GM10248 (cell line): ENCODE measurements around the gene LIMD2.

Source experiments
- CTCF ChIA-PET: fragments of 300-600 bp; sonication (Branson Sonifier 250); formaldehyde crosslinking; extraction: SDS; loops from one replicate; lab custom pipeline; 2021; ENCODE audit warnings: antibody characterized with exemption; lab: Yijun Ruan, JAX
- POLR2A ChIA-PET: fragments of 350-650 bp; sonication (Branson Sonifier 250); formaldehyde crosslinking; extraction: SDS; loops from one replicate; lab custom pipeline; 2020; ENCODE audit warnings: antibody characterized with exemption; lab: Yijun Ruan, JAX
- DNase-seq: peaks from one replicate; pipeline ENCODE4 v3.0.0; 2012; ENCODE audit errors: extremely low spot score
- TF ChIP-seq, protein P1 (sequence below): IDR thresholded peaks from 2 replicates; pipeline ENCODE4 v1.5.1; 2012; ENCODE audit warnings: mild to moderate bottlenecking, low read depth; ENCODE audit errors: extremely low read depth, missing control alignments, control extremely low read depth

Gene LIMD2

DNA sequence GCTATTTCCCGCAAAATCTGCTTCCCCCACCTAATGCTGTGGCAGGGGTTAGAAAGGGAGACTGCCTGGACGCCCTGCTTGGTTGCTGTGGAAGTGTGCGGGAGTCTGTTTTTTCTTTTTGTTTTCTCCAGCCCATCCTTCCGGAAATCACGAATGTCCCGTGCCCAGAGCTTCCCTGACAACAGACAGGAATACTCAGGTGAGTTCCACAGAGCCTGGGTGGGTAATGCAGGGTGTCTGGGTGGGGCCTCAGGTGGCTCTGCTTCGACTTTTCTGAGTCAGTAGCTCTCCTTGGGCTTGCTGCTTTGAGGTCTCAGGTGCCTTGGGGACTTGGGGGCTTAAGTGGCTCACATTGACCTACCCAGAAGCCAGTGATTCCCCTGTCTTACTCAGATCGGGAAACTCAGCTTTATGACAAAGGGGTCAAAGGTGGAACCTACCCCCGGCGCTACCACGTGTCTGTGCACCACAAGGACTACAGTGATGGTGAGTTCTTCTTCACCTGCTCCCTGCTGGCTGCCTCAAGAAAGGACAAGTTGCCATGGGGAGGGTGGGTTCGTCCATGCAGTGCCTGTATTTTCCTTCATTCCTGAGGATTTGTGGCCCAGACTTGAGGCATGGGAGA, 11.4 kb downstream of the LIMD2 start:
- DNase-seq: peak; percentile 50
- TF ChIP-seq, protein P1, sequence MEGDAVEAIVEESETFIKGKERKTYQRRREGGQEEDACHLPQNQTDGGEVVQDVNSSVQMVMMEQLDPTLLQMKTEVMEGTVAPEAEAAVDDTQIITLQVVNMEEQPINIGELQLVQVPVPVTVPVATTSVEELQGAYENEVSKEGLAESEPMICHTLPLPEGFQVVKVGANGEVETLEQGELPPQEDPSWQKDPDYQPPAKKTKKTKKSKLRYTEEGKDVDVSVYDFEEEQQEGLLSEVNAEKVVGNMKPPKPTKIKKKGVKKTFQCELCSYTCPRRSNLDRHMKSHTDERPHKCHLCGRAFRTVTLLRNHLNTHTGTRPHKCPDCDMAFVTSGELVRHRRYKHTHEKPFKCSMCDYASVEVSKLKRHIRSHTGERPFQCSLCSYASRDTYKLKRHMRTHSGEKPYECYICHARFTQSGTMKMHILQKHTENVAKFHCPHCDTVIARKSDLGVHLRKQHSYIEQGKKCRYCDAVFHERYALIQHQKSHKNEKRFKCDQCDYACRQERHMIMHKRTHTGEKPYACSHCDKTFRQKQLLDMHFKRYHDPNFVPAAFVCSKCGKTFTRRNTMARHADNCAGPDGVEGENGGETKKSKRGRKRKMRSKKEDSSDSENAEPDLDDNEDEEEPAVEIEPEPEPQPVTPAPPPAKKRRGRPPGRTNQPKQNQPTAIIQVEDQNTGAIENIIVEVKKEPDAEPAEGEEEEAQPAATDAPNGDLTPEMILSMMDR: no peak
- CTCF ChIA-PET: interaction anchor here (0.9 to 7.9 kb wide), 4 partner anchors 7 to 77 kb away, joined by 3 to 56 read pairs (median 4); no protein-coding TSS in a partner anchor
- POLR2A ChIA-PET: interaction anchor here (1.1 kb wide), 1 partner anchor 22 kb away, joined by 3 read pairs; no protein-coding TSS in a partner anchor

DNA sequence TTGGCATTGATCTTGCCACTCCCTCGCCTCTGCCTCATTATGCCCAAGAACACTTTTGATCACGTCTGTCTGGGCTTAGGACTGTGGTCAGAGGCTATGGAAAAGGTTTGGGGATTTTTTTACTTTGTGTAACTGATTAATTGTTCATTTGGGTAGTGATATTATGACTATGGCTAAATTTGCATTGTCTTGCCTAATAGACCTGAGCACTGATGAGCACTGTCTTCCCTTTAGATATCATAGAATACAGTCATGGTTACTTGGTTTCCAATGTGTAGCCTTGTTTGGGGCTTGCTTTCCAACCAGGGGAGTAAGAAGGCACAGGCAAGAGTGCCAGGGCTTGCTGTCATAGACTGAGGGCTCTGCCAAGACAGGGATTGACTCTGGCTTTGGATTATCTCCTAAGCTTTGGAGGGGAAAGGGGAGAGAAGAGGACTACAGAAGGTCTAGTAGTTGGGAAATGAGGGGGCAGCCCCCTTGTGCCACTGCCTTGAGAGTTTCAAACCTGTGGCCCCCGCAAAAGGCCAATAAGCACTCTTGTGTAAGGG, 13.7 kb downstream of the LIMD2 start:
- CTCF ChIA-PET: interaction anchor here (1.0 to 7.9 kb wide), 6 partner anchors 10 to 260 kb away, joined by 3 to 56 read pairs (median 4); no protein-coding TSS in a partner anchor

DNA sequence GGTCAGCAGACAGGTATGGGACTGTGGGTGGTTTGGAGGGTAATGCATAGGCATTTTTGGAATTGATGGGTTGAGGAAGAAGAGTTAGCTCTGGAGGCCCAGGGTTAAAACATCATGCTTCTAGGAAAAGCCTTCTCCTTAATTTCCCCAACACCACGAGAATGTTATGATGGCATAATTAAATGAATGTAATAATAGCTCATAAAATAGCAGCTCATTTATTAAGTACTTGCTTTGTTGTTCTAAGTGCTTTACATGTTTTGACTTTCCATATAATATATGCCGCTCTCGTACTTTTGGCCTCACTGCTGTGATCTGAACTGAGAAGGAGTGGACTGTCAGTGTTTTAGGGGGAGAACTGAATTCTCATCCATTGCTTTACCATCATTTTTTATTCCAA, 14.3 kb downstream of the LIMD2 start:
- TF ChIP-seq, protein P1: no peak
- no peak for DNase-seq
- CTCF ChIA-PET: interaction anchor here (0.9 to 7.9 kb wide), 8 partner anchors 10 to 260 kb away, joined by 3 to 56 read pairs (median 4); no protein-coding TSS in a partner anchor
- POLR2A ChIA-PET: no interaction called here

More for the DNA sequence above, 13.7 kb downstream of the LIMD2 start:
- POLR2A ChIA-PET: no interaction called here
- no peak for DNase-seq
- TF ChIP-seq, protein P1: no peak

DNA sequence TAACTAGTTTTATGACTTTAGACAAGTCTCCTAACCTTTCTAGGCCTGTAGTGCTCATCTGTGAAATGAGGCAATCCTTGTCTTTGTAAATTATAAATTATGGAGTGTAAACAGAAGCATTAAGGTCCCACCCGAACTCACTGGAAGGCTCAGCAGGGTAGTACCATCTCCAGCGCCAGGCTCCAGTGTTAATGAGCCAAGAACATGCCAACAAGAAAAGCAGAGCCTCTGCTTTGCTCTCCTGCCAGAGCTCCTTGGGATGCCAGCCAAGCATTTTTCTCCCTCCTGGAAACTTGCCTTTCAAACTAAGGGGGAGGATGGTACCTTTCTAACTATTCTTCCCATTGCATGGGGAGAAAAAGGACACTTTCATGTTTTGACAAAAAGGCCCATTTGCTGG, 14.9 kb downstream of the LIMD2 start:
- no peak for DNase-seq
- ChIA-PET POLR2A (no interaction called here), CTCF (interaction anchor here (0.9 to 7.9 kb wide), 7 partner anchors 10 to 175 kb away, joined by 3 to 56 read pairs (median 4); no protein-coding TSS in a partner anchor)
- TF ChIP-seq, protein P1: no peak

DNA sequence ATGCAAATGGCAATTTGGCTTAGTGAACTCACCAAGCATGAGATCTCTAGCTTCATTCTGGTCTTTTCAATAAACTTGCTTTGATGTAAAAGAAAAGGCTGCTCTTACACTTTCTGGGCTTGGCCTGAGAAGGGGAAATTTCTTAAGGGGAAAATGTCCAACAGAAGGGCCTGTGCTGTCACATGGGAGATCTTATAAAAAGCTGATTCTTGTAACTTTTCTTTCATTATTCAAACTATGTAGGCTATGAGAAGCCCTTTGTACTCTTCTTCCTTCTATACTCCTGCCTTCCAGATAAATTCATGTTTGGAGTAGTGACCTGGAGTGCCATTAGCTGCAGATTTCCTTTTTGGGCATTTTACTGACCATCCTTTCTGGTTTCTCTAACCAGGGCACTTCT, 16.9 kb downstream of the LIMD2 start:
- no peak for DNase-seq
- TF ChIP-seq, protein P1: no peak
- ChIA-PET POLR2A (interaction anchor here (1.0 kb wide), 1 partner anchor 18 kb away, joined by 3 read pairs; no protein-coding TSS in a partner anchor), CTCF (interaction anchor here (1.2 to 7.9 kb wide), 3 partner anchors 13 to 183 kb away, joined by 3 to 56 read pairs (median 7); no protein-coding TSS in a partner anchor)

DNA sequence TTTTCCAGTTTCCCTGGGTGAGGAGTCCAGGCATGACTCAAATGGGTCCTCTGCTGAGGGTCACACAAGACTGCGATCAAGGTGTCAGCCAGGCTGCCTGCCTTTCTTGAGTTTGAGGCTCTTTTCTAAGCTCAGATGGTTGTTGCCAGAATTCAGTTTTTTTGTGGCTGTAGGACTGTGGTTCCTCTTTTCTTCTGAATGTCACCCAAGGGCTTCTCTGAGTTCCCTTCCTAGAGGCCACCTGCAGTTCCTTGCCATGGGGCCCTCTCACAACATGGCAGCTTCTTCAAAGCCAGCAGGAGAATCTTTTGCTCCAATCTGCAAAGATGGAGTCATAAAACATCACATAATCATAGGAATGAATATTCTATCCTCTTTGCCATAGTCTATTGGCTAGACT, 17.5 kb downstream of the LIMD2 start:
- DNase-seq: no peak
- ChIA-PET CTCF (interaction anchor here (1.1 to 7.9 kb wide), 4 partner anchors 13 to 257 kb away, joined by 3 to 56 read pairs (median 5); no protein-coding TSS in a partner anchor), POLR2A (no interaction called here)
- TF ChIP-seq, protein P1: no peak
